Measurements from ENCODE around the gene AMBRA1.

The AMBRA1 gene

DNA sequence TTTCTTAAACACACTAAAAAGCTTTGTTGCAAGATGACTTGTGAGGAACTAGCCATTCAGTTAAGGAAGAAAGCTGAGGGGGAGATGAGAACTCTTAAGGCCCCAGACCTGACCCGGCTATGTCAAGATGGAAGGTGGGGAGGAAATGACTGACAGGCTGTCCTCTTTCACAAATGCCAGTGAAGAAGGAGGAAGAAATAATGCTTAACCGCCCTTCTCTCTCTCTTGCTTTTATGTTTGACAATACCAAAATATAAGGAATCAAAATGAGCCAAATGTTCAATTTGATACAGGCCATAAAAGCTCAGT lies 87.4 kb downstream of the AMBRA1 start:
- no peak for DNase-seq (ENCODE audit: low spot score)

DNA sequence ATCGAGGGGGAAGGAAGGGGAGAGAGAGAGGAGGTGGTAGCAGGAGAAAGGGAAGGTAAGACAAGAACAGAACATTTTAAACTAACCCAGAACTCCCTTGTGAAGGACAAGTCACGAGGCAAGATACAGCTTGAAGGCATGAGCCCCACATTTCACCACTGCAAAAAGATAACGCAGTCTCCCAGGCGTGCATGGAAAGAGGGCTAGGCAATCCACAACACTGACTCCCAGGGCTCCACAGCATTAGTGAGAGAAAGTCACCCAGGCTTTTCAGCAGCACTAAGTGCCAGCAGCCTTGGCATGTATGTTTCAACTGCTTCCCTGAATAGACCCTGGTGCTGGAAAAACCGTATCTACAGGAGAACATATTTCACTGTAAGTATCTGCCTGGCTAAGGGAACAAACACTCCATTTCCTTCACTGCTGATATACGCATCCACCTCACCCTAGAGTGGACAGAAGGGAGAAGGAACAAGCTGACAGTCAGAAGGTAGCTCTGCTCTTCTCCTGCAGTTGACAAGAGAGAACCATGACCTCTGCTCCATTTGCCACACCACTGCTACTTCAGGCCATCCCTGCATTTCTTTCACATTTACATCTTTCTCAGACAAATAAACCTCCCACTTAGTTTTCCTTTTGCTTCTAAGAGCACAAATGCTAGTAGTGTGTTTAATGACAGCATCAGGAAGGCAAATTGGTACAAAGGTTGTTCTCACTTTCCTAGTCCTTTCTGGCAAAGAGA lies 87.9 kb downstream of the AMBRA1 start:
- no peak for DNase-seq (ENCODE audit: low spot score)

DNA sequence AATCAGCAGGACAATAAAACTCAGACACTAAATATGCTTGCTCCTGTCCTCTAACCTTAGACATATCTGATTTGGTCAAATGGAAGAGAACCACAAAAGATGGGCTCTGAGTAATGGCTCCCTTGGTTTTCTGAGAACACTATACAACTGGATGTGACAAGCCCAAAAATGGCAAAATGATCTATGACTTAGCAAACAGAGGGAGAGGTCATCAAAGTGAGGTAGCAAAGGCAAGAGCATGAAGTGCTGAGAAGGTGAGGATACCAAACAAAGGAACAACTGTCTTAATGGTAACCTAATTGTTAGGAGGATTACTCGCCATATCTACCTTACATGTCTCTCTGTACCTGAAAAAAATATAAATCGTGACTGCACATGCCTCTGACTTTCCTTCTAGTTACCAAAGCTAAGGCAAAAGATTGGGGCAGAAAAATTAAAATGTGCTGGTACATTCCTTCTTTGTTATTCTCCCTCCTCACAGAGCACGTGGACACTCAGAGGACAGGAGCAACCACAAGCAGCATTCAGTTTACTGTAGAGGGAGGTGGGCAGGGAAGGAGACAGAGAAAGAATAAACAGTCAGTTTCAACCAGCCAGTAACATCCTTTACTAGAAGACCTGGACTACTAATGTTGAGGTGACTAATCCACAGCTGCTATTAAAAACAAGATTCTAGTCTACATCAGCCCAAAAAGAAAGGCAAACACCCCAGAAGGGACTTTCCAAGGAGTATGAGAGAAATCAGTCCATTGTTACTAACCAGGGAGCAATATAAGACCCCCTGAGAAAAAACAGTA lies 88.8 kb downstream of the AMBRA1 start:
- DNase-seq (ENCODE audit: low spot score): peak; percentile 60

- no peak for DNase-seq (ENCODE audit: low spot score)
Observed at GRCh38 chr11:46499821-46500220, 94.0 kb downstream of the AMBRA1 start.

DNA sequence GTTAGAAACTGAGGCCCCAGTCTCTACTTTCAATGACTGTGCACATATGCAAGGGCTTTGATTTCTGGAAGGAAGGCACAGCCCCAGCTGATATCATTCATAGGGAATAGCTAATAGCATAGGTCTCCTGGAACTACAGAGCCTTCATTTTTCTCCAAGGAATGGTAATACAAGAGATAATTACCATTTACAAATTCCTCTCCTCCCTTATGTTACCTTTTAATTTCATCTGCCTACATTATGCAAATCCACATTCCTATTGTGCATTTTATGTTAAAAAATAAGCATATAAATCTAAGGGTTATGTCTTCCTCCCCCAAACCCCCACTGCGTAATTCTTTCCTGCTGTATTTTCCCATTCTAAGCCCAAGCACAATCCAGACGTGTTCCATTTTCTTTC lies 94.9 kb downstream of the AMBRA1 start:
- no peak for DNase-seq (ENCODE audit: low spot score)

DNA sequence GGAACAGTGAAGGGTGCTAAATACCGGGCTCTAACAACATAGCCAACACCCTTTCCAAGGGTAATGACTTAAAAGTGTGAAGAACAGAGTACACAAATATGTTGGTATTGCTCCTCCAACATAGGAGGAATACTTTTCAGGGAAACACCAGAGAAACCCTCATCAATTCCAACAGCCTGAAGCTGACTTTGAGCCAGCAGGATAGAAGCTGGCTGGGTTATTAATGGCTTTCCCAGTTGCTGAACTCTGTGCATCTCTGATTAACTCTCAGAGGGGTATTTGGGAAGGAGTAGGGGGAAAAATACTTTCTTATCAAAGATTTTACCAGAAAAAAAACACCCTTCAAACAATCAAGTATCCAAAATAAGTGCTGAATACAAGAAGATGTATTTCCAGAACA lies 95.6 kb downstream of the AMBRA1 start:
- no peak for DNase-seq (ENCODE audit: low spot score)

GRCh38 chr11:46497498-46497897 lies 96.3 kb downstream of the AMBRA1 start:
- DNase-seq (ENCODE audit: low spot score): no peak

GRCh38 chr11:46493791-46494190 lies 100.0 kb downstream of the AMBRA1 start:
- no peak for DNase-seq (ENCODE audit: low spot score)

DNA sequence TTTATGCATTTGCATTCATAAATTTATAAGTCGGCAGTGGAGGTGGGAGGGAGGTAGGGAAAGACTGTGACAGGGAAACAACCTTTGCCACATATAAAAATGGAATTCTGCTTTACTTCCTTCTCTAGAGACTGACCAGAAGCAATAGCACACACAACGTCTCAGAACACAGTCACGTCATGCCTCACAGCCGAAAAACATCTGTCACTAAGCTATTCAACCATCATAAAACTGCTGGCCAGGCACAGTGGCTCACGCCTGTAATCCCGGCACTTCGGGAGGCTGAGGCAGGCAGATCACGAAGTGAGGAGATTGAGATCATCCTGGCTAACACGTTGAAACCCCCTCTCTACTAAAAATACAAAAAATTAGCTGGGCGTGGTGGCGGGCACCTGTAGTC lies 101.3 kb downstream of the AMBRA1 start:
- DNase-seq (ENCODE audit: low spot score): no peak

DNA sequence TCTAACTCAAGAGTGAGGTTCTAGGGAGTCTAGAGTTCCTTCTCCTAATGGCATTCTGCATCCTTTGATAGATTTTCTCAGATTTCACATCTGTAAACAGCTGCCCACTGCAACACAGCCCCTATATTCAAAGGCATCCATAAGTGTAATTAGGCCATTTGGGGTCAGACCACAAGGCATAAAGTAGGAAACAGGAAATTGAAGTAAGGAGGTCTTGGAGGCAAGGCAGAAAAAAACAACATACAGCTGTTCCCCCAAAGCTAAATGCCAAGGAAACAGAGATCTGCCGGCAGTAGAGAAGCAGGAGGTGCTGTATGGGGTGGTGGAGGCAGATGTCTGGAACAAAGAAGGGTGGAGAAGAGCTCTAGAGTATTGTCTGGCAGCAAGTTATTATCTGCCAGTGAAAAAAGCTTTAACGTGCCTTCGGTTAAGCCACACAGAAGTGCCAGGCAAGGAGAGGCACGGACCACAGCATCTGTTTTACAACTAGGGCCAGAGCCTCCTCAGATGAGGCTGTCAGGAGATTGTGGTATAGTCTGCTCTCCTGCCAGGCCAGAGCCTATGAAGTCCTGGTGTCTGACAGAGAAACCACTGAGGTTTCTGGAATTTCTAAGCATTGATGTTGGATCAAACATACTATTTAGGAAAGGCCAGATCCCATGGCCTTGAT lies 102.0 kb downstream of the AMBRA1 start:
- no peak for DNase-seq (ENCODE audit: low spot score)

DNA sequence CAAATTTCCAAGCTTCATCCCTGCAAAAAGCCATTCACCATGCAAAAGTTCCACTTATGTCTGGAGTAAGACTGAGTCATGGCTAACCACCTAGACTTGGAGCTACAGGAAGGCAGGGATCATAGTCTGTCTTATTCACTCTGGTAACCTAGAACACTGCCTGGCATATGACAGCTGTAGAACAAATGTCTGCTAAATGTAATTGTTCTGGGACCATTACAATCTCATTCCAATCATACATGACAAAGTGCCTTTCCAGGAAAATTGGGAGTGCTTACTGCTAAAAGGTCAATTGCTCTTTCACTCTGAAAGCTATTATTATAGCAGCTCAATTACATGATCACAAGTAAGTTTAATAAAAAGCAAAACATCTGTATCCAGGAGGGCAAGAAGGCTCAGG lies 103.2 kb downstream of the AMBRA1 start:
- DNase-seq (ENCODE audit: low spot score): no peak

DNA sequence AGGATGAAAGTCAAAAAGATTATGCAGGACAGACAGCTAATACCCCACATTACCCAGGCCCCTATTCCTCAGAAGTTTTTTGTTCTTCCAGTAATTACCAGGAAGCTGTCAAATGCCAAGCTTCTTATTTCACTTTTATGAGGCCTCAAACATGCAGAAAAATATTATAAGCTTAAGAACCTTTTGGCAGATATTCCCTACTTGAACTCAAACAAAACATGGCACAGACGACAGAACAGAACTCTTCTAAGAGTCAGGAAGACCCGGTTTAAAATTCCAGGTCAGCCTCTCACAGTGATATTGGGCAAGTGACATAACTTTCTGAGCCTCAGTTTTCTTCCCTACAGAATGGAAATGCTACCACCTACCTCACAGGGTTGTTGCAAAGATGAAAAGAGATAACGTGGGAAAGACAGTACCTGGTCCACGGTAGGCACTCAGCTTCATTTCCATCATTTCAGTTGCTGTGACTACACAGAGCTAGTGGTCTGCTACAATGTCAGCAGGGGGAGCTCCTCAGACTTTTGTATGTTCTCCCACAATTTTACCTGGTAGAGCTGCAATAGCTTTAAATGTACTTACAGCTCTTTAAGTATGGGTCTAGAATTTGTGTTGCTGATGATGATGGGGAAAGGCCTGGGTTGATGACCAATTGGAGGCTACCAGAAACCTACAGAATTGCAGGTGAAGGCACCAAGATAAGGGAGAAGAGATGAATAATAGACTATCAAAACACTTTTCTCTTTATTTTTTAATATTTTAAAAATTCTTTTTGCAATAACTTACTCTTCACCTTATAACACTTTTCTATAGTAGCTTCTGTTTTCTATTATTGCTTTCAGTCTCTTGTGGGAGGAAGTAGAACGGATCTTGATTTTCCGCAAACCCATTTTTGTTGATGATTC lies 103.9 kb downstream of the AMBRA1 start:
- DNase-seq (ENCODE audit: low spot score): peak; percentile 31

DNA sequence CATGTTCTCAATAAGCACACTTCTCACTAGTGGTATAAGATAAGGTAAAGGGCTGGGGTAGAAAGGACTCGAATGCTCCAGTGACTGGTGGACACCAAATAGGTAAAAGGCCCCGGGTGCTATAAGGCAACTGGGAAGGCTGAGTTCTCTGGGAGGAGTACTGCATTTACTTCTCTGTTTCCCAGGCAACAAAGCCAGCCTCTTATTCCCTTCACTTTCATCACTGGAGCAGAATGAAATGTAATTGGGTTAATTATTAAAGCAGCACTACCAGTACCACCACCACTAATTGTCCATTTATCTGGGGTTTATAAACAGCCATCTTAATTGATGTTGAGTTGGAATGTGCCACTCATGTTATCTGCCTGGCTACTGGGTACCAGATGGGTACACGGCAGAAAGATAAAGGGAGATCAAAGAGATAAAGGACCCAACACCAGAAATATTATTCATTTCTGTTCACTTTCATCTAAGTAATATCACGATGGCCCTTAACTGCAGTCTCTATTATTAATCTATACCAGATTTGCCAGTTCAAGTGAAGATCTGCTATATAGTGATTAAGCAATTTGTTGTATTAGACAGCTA lies 107.9 kb downstream of the AMBRA1 start:
- DNase-seq (ENCODE audit: low spot score): no peak

GRCh38 chr11:46484101-46484500 lies 109.7 kb downstream of the AMBRA1 start:
- DNase-seq (ENCODE audit: low spot score): no peak

GRCh38 chr11:46480909-46481308 lies 112.9 kb downstream of the AMBRA1 start:
- no peak for DNase-seq (ENCODE audit: low spot score)

GRCh38 chr11:46480166-46480726 lies 113.6 kb downstream of the AMBRA1 start:
- DNase-seq (ENCODE audit: low spot score): no peak

DNA sequence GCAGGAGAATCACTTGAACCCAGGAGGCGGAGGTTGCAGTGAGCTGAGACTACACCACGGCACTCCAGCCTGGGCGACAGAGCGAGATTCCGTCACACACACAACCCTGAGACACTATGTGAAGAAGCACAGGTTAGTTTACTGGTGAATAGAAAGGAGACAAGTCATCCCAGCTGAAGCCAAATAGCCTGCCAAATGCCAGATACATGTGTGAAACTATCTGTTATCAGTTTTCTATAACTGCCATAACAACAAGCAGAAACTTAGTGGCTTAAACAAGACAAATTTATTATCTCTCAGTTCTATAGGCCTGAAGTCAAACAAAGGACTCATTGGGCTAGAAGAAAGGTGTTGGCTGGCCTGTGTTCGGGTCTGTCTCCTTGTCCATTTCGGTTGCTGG lies 114.2 kb downstream of the AMBRA1 start:
- no peak for DNase-seq (ENCODE audit: low spot score)

GRCh38 chr11:46478196-46478595 lies 115.6 kb downstream of the AMBRA1 start:
- no peak for DNase-seq (ENCODE audit: low spot score)

DNA sequence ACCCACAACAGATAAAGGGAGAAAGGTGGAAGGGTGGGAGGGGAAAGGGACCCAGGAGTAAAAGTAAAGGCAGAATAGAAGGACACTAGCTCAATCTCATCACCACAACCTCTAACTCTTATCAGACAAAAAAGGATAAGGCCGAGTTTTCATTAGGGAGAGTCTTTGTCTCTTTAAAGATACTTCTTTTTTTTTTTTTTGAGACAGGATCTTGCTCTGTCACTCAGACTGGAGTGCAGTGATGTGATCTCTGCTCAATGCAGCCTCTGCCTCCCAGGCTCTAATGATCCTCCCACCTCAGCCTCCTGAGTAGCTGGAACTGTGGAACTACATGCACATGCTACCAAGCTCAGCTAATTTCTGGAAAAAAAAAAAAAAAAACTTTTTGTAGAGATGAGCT lies 116.7 kb downstream of the AMBRA1 start:
- no peak for DNase-seq (ENCODE audit: low spot score)

- DNase-seq (ENCODE audit: low spot score): no peak
Observed at GRCh38 chr11:46475926-46476545, 117.8 kb downstream of the AMBRA1 start.

All from AG08396 (cell line).